GM18867 (cell line): Measurements from ENCODE around the gene PEX7.
"Not testable (repeated sequence)": the region's sequence is repeated elsewhere in the genome, so short reads cannot be mapped to it uniquely, and the experiment has no call there.

ENCODE experiments used
- ATAC-seq: cut with Tn5 transposase; IDR thresholded peaks from one replicate; pipeline ENCODE4 v1.9.1; 2021; ENCODE audit warnings: mild to moderate bottlenecking, moderate library complexity; ENCODE audit not compliant: unreplicated experiment

The PEX7 gene

GRCh38 chr6:136947037-136947436 is 124.6 kb downstream of the PEX7 start:
- no peak for ATAC-seq

GRCh38 chr6:136949957-136950356 is 127.6 kb downstream of the PEX7 start:
- ATAC-seq, result not testable (repeated sequence)

DNA sequence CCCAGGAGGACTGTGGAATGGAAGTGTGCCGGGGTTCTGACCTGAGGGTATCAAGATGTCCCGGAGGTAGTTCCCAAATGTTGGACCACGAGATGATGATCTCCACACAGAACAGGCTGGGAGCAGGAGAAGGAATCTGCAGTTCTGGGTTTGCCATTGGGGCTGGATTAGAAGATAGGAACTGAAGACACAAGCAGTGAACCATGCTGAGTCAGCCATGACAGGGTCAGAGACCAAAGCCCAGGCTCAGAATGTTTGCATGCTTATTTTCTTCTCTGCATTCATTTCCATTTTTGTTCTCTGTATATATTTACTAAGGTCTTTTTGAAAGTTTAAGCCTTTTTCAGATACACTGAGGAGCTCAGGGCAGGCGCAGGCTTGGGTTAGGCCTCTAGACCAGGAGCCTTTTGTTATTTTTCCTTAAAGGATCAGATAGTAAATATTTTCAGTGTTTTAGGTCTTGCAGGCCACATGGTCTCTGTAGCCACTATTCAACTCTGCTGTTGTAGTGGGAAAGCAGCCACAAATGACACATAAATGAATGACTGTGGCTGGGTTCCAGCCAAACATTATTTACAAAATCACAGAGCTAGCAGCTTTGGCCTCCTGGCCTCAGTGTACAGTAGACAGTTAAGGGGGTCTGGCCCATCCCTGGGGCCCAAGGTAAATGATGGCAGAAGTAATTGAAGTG is 128.2 kb downstream of the PEX7 start:
- ATAC-seq, result no peak

DNA sequence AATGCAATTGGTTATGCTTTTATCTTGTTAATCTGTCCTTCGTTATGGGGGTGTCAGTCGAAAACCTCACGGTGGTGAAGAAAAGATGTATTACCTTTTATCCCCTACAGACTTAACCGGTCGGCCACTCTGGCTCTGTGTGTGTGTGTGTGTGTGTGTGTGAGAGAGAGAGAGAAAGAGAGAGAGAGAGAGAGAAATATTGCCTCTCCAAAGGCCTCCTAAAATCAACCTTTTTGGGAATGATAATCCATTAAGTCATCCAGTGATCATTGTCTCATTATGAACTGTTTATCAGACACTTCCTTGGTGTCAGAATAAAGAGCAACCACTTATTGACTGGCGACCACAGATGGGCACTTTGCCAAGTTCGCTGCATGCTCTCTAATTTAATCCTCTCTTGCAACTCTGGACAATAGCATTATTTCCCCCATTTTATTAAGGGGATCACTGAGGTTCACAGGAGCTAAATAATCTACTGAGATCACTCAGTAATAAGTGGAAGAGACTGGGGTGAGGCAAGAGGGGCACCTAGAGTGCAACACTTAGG is 130.4 kb downstream of the PEX7 start:
- no peak for ATAC-seq

DNA sequence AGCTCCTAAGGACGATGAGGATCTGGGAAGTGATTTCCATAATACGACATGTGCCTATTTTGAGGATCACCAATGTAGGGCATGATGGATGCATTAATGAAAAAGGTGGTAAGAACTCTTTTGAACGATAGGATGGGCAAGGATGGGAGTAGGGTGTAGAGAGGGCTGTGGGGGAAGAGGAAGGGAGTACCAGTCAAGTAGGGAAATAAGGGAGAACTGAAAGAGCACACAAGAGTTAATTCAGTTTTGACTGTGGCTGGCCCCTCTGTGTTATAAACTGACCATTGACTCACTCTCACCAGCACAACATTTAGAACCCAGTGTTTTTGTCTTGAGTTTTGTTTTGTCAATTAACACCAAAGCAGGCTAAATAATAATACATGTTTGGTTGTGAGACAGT is 132.7 kb downstream of the PEX7 start:
- no peak for ATAC-seq

- no peak for ATAC-seq
Measured at GRCh38 chr6:136956590-136957544, 134.5 kb downstream of the PEX7 start.

- no peak for ATAC-seq
Measured at GRCh38 chr6:136958168-136958567, 135.8 kb downstream of the PEX7 start.

DNA sequence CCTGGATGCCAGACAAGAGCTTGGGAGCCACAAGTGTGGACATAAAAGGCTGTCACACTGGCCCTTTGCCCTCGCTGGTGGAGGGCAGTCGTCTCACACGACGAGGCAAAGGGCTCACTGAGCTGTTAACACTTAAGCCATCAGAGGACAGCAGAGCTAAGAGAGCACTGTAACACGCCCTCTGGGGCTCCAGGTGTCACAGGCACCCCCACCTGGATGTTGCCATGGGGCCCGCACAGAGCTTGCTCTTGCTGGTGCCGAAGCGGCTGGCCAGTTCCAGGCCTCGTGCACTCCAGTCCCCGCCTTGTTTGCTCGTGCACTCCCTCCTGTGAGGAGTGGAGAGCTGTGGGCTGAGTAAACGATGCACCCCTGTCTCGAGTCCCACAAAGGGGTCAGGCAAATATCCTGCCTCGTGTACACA is 137.1 kb downstream of the PEX7 start:
- no peak for ATAC-seq

DNA sequence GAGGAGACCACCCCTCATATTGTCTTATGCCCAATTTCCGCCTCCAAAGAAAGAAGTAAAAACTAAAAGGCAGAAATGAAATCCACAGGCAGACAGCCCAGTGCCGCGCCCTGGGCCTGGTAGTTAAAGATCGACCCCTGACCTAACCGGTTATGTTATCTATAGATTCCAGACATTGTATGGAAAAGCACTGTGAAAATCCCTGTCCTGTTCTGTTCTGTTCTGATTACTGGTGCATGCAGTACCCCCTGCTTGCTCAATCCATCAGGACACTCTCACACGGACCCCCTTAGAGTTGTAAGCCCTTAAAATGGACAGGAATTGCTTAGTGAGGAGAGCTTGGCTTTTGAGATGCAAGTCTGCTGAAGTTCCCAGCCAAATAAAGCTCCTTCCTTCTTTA is 137.5 kb downstream of the PEX7 start:
- ATAC-seq, result not testable (repeated sequence)

DNA sequence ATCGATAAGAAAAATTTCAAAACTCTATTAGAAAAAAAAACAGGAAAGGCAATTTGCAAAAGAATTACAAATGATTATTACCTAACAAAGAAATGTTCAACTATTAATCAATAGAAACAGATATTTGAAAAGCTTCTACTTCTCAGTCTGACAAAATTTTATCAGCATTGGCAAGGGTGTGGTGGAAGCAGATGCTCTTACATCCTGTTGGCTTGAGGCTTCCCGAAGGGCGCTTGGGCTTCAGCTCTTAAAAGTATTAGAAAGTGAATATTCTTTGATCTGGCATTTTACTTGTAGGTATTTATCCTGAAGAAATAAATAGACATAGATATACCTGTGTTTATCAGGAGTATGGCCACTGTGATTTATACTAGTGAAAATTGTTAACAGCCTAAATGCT is 138.4 kb downstream of the PEX7 start:
- no peak for ATAC-seq

DNA sequence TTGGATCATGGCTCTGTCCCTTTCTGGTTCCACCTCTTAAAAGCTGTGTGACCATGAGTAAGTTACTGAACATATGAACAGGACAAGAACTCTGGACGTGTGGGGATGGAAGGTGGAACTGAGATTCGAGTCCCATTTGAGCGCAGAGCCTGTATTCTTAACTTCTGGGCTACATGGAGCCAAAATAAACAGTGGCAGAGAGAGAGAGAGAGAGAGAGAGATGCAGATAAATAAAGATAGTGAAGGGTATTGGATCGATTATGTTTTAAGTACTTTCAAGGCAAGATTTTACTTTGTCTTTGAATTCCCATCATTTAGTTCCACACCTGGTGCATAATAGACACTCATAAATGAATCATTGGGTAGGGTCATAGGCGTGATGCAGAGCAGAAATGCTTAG is 139.5 kb downstream of the PEX7 start:
- ATAC-seq, result no peak

DNA sequence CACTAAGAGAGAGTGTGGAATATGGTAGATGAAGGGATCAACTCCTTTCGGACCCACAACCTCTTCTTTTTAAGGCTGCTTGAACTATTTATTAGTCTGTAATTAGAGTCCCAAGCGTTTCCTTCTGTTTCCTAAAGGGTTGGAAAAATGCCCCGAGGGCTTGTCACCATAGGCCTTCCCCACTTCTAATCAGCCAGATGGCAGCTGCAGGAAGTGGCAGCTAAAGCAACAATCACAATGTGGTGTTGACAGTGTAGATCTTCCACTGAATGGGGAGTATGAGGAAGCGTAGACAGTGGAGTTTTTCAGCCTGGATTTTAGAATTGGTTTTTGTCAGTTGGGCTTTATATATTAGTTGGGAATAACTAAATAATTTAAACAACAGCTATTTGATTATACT is 140.3 kb downstream of the PEX7 start:
- ATAC-seq, result no peak

DNA sequence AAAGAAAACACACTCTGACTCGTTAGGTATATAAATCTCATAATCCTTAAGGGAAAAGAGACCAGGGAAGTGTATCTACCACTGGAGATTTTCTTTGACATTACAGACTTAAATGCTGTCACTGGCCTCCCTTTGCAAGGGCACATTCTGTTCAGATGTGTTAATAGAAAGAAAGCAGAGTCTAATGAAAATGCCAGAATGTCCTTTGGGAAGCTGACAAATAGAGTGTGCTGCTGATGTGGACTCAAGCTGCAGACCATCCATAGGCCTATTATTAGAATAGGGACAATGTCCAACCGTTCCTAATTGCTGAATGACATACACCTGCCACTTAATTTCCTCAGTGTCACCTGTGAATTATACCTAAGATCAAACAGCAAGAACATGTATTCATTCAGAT is 140.9 kb downstream of the PEX7 start:
- ATAC-seq, result no peak
